ENCODE results near the gene HOXC6. TPM values are rescaled to one million over a fixed set of nuclear protein-coding genes. Genes with fewer than 3 reads are reported as not detected.

The HOXC6 gene
- total and polyA plus RNA-seq, 9 of the 15 experiments (the other 6 are each of a cell fraction or from before 2014, with no cell fraction given) = 0.06 to 4.0 (median 1.4) TPM

- TF ChIP-seq SAFB2 (IDR thresholded peaks at IDR 0.05; ENCODE audit: borderline replicate concordance, low read depth, low read length, severe bottlenecking) (no peak), ZNF639 (CRISPR knock-in tag; conservative IDR thresholded peaks at IDR 0.05 in 1 of 2, IDR thresholded peaks at IDR 0.05 in 1 of 2) (no peak; a peak in 1 of 4 replicates), TSHZ1 (CRISPR knock-in tag; IDR thresholded peaks at IDR 0.05) (no peak), HDAC8 (tag; IDR thresholded peaks at IDR 0.05) (no peak), MBD2 (IDR thresholded peaks at IDR 0.05; ENCODE audit: borderline replicate concordance, low read depth) (no peak), CBX3 (IDR thresholded peaks at IDR 0.05; ENCODE audit: borderline replicate concordance in 1 of 2, low read length in 2 of 2) (no peak), CTBP1 (IDR thresholded peaks at IDR 0.05; ENCODE audit: borderline replicate concordance) (0 out of 2 replicates have a peak, but pooled peaks have one; percentile 27), PTTG1 (tag; IDR thresholded peaks at IDR 0.05; ENCODE audit: low read depth) (no peak), MITF (IDR thresholded peaks at IDR 0.05) (no peak), ZC3H4 (CRISPR knock-in tag; IDR thresholded peaks at IDR 0.05; ENCODE audit: borderline replicate concordance) (no peak), CEBPG (CRISPR knock-in tag; IDR thresholded peaks at IDR 0.05) (no peak), CEBPG (tag; conservative IDR thresholded peaks at IDR 0.05 in 1 of 2, IDR thresholded peaks at IDR 0.05 in 1 of 2) (no peak), HNRNPK (IDR thresholded peaks at IDR 0.05; ENCODE audit: low read depth, low read length, poor library complexity, severe bottlenecking) (no peak), THAP12 (CRISPR knock-in tag; IDR thresholded peaks at IDR 0.05) (no peak)
Measured at GRCh38 chr12:54017878-54018467, 10.3 kb upstream of the HOXC6 start (continued).
